B cell (primary cell): ENCODE data around the gene MINDY2.

Experiments
- CTCF ChIP-seq: fragments of 200-600 bp; IDR thresholded peaks from one replicate; pipeline ENCODE4 v1.8.0; 2022; ENCODE audit warnings: antibody characterized with exemption, mild to moderate bottlenecking
- EZH2 ChIP-seq: IDR thresholded peaks from 2 replicates; pipeline ENCODE4 v1.6.1; 2012; ENCODE audit warnings: borderline replicate concordance, low read depth, mild to moderate bottlenecking, moderate library complexity, low read length; ENCODE audit not compliant: insufficient read depth, poor library complexity, severe bottlenecking

GRCh38 chr15:58748040-58748851 is 22.9 kb upstream of the MINDY2 start:
- no peak for TF ChIP-seq CTCF
- no peak for TF ChIP-seq EZH2
